ENCODE results near the gene ZNF264. TPM values are rescaled to one million over a fixed set of nuclear protein-coding genes. Genes with fewer than 3 reads are reported as not detected.
"Not testable (repeated sequence)": the region's sequence is repeated elsewhere in the genome, so short reads cannot be mapped to it uniquely, and the experiment has no call there.

The ZNF264 gene
- total RNA-seq (2014; rRNA removed; shearing (Covaris generic); ENCODE audit: low replicate concordance) = 11.2 and 24.6 TPM in 2 replicates

GRCh38 chr19:57191141-57192076, at the start of gene ZNF264:
ZNF264 (plus strand) TSS chr19:57191500; CDS start chr19:57191914, 414 bp downstream.
- H3K9me3 ChIP-seq = peaks cover 15% of the 10 kb centered on the region
- H3K27me3 ChIP-seq = no peaks in the 10 kb centered on the region
- H3K36me3 ChIP-seq = peaks cover 38% of the 10 kb centered on the region
- DNase-seq = peak; percentile 96
- peak within 1 kb of the TSS; percentile 92 for H3K4me3 ChIP-seq

GRCh38 chr19:57141699-57142098, 49.6 kb upstream of the ZNF264 start:
- Histone ChIP-seq H3K9me3 (no peaks in the 10 kb centered on the region), H3K27me3 (no peaks in the 10 kb centered on the region), H3K36me3 (no peaks in the 10 kb centered on the region), H3K4me3 (no peak overlapping the region)
- DNase-seq = no peak

GRCh38 chr19:57152921-57153320, 38.4 kb upstream of the ZNF264 start:
- no peak for DNase-seq
- Histone ChIP-seq H3K4me3 (no peak overlapping the region), H3K9me3 (no peaks in the 10 kb centered on the region), H3K27me3 (no peaks in the 10 kb centered on the region; the same call in 1 of the 2 replicates), H3K36me3 (no peaks in the 10 kb centered on the region)

- no peak overlapping the region for H3K4me3 ChIP-seq
- H3K9me3 ChIP-seq = 0 out of 2 replicates have a peak, but pooled peaks cover 2% of the 10 kb centered on the region
- no peaks in the 10 kb centered on the region for H3K27me3 ChIP-seq
- no peaks in the 10 kb centered on the region for H3K36me3 ChIP-seq
- no peak for DNase-seq
Observed at GRCh38 chr19:57161985-57162539, 29.2 kb upstream of the ZNF264 start.

GRCh38 chr19:57165846-57166245, 25.5 kb upstream of the ZNF264 start:
- no peak for DNase-seq
- Histone ChIP-seq H3K27me3 (0 out of 2 replicates have a peak, but pooled peaks cover 2% of the 10 kb centered on the region), H3K4me3 (no peak overlapping the region), H3K9me3 (0 out of 2 replicates have a peak, but pooled peaks cover 2% of the 10 kb centered on the region), H3K36me3 (no peaks in the 10 kb centered on the region)

- no peak for DNase-seq
- H3K27me3 ChIP-seq = 0 out of 2 replicates have a peak, but pooled peaks cover 2% of the 10 kb centered on the region
- H3K36me3 ChIP-seq = no peaks in the 10 kb centered on the region
- H3K4me3 ChIP-seq = no peak within 1 kb of the TSS
- 0 out of 2 replicates have a peak, but pooled peaks cover 2% of the 10 kb centered on the region for H3K9me3 ChIP-seq
Observed at GRCh38 chr19:57167385-57167784, 23.9 kb upstream of the ZNF264 start, which contains the start of gene DUXA. DUXA (minus strand) TSS chr19:57167485; CDS start chr19:57167443, 42 bp downstream.

- H3K36me3 ChIP-seq = no peaks in the 10 kb centered on the region
- peak; percentile 13 for DNase-seq
- H3K9me3 ChIP-seq = peaks cover 10% of the 10 kb centered on the region; the same call in 1 of the 2 replicates
- peak overlapping the region; percentile 28 for H3K4me3 ChIP-seq
- 0 out of 2 replicates have a peak, but pooled peaks cover 2% of the 10 kb centered on the region for H3K27me3 ChIP-seq
Observed at GRCh38 chr19:57171551-57172081, 19.7 kb upstream of the ZNF264 start.

GRCh38 chr19:57190301-57190700, 999 bp upstream of the ZNF264 start:
- no peak for DNase-seq
- H3K27me3 ChIP-seq = no peaks in the 10 kb centered on the region
- H3K36me3 ChIP-seq = peaks cover 27% of the 10 kb centered on the region
- H3K9me3 ChIP-seq = peaks cover 15% of the 10 kb centered on the region
- no peak overlapping the region; the same call in 1 of the 2 replicates for H3K4me3 ChIP-seq

GRCh38 chr19:57192077-57192420, 749 bp downstream of the ZNF264 start:
- Histone ChIP-seq H3K27me3 (no peaks in the 10 kb centered on the region), H3K4me3 (peak overlapping the region; percentile 92), H3K9me3 (peaks cover 15% of the 10 kb centered on the region), H3K36me3 (peaks cover 44% of the 10 kb centered on the region)
- DNase-seq = no peak

GRCh38 chr19:57192993-57193392, 1.7 kb downstream of the ZNF264 start:
- no peak for DNase-seq
- Histone ChIP-seq H3K9me3 (peaks cover 15% of the 10 kb centered on the region), H3K4me3 (peak overlapping the region; percentile 92), H3K27me3 (no peaks in the 10 kb centered on the region), H3K36me3 (peaks cover 54% of the 10 kb centered on the region)

GRCh38 chr19:57197874-57198273, 6.6 kb downstream of the ZNF264 start:
- not testable (repeated sequence) for DNase-seq, H3K9me3 ChIP-seq, H3K4me3 ChIP-seq, H3K27me3 ChIP-seq
- H3K36me3 ChIP-seq = peaks cover 89% of the 10 kb centered on the region

- H3K4me3 ChIP-seq = no peak overlapping the region
Observed at GRCh38 chr19:57202160-57202559, 10.9 kb downstream of the ZNF264 start.

GRCh38 chr19:57210381-57210780, 19.1 kb downstream of the ZNF264 start:
- Histone ChIP-seq H3K27me3 (no peaks in the 10 kb centered on the region; the same call in 1 of the 2 replicates), H3K4me3 (no peak overlapping the region), H3K36me3 (peaks cover 84% of the 10 kb centered on the region), H3K9me3 (no peaks in the 10 kb centered on the region; the same call in 1 of the 2 replicates)
- no peak for DNase-seq

More at GRCh38 chr19:57202160-57202559, 10.9 kb downstream of the ZNF264 start:
- Histone ChIP-seq H3K27me3 (no peaks in the 10 kb centered on the region), H3K9me3 (no peaks in the 10 kb centered on the region), H3K36me3 (peaks cover 84% of the 10 kb centered on the region)
- no peak for DNase-seq

GRCh38 chr19:57212109-57212508, 20.8 kb downstream of the ZNF264 start:
- Histone ChIP-seq H3K36me3 (peaks cover 90% of the 10 kb centered on the region), H3K9me3 (no peaks in the 10 kb centered on the region; the same call in 1 of the 2 replicates), H3K27me3 (no peaks in the 10 kb centered on the region; the same call in 1 of the 2 replicates), H3K4me3 (no peak overlapping the region)
- DNase-seq = peak; percentile 9

GRCh38 chr19:57227502-57227901, 36.2 kb downstream of the ZNF264 start:
- Histone ChIP-seq H3K9me3 (no peaks in the 10 kb centered on the region), H3K36me3 (no peaks in the 10 kb centered on the region), H3K4me3 (no peak overlapping the region), H3K27me3 (no peaks in the 10 kb centered on the region)
- no peak for DNase-seq

GRCh38 chr19:57231686-57232085, 40.4 kb downstream of the ZNF264 start:
- no peak for DNase-seq
- no peaks in the 10 kb centered on the region for H3K9me3 ChIP-seq
- H3K27me3 ChIP-seq = no peaks in the 10 kb centered on the region
- H3K4me3 ChIP-seq = no peak overlapping the region
- no peaks in the 10 kb centered on the region for H3K36me3 ChIP-seq

GRCh38 chr19:57233207-57233606, 41.9 kb downstream of the ZNF264 start:
- Histone ChIP-seq H3K4me3 (no peak overlapping the region), H3K9me3 (no peaks in the 10 kb centered on the region), H3K27me3 (no peaks in the 10 kb centered on the region), H3K36me3 (no peaks in the 10 kb centered on the region)
- DNase-seq = no peak

All from MG63 (cell line).